GM21528 (cell line): ENCODE data around the gene AGTR1.

Experiments used
- ATAC-seq: cut with Tn5 transposase; IDR thresholded peaks from one replicate; pipeline ENCODE4 v1.9.1; 2021; ENCODE audit warnings: mild to moderate bottlenecking, moderate library complexity; ENCODE audit not compliant: unreplicated experiment, low FRiP score

Gene AGTR1

GRCh38 chr3:148697306-148698189 lies at the start of gene AGTR1:
Gene AGTR1 (plus strand): TSS chr3:148697903. CDS start chr3:148741036, 43,133 bp downstream.
- ATAC-seq: no peak

DNA sequence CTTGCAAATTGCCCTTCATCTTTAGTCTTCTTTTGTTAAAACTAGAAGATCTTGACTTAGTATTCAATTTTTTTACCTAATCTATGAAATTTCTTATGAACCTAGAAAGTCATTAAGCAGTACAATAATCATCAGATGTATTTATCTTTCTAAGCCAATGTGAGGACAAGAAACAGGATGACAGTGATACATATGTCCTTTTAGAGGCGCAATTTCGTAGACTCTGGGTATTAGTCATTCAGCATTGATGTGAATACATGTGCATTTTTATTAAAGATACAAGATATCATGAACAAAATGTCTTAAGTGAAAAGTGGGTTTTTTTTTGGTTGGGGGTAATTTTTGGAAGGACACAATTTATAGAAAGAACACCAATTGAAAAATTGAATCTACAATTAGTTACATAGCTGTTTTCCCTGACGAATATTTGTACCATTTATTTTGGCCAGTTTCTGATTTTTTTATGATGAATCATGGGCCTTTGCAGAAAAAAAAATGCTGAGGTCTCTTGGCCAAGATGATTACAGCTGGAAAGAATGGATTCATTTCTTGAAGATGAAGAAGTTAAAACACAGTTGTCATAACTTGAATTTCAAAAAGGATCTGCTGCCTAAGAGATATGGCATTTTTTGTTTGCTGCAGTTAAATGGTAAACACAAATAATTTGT lies 48.9 kb upstream of the AGTR1 start:
- ATAC-seq: no peak

GRCh38 chr3:148651549-148651948 lies 46.2 kb upstream of the AGTR1 start:
- ATAC-seq: no peak

GRCh38 chr3:148654433-148654832 lies 43.3 kb upstream of the AGTR1 start:
- ATAC-seq: no peak

GRCh38 chr3:148657470-148657869 lies 40.2 kb upstream of the AGTR1 start:
- no peak for ATAC-seq

- no peak for ATAC-seq
These were observed 38.2 kb upstream of the AGTR1 start for GRCh38 chr3:148659512-148659911.

GRCh38 chr3:148680289-148680688 lies 17.4 kb upstream of the AGTR1 start:
- ATAC-seq: no peak

DNA sequence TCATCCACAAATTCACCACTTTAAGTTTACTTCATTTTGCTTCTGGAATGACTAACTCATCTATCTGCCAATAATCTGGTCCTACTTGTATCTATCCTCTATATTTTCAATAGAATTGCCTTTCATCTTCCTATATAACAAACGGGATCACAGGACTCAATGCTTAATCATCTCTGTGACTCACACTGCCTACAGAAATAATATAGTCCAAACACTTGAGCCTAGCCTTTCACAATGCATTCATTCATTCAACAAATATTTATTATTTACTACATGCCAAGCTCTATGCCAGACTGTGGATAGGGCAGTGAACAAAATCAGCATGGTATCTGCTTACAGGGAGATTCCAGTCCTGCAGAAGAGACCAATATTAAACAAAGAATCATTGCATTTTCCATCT lies 16.6 kb upstream of the AGTR1 start:
- no peak for ATAC-seq

DNA sequence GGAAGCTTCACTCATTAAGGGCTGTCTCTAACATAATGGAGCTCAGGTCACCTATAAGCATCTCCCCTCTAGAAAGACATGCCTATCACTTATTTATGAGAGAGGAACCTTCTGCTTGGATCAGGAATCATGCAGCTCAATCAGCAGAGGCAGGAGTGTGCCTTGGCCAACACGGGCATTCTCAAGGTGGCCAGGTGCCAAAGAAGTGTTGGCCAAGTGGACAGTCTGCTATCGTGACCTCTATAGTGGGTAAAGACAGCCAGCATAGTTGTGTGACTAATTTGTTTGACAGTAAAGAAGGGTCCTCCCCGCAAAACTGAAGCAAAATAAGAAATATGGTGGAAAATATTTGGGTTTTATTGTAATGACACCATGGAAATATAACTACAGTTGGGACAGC lies 14.7 kb upstream of the AGTR1 start:
- no peak for ATAC-seq

DNA sequence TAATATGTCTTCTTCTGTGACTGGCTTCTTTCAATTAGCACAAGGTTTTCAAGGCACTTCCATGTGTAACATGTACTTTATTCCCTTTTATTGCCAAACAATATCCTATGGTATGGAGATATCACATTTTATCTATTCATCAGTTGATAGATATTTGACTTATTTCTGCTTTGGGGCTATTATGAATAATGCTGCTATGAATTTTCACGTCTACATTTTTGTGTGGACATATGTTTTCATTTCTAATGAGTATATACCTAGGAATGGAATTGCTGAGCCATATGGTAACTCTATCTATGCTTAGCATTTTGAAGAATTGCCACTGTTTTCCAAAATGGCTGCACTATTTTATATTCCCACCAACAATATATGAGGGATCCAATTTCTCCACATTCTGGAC lies 3.6 kb upstream of the AGTR1 start:
- no peak for ATAC-seq

GRCh38 chr3:148698190-148698810 lies 597 bp downstream of the AGTR1 start:
- no peak for ATAC-seq

GRCh38 chr3:148705314-148705713 lies 7.6 kb downstream of the AGTR1 start:
- no peak for ATAC-seq

GRCh38 chr3:148707601-148708380 lies 10.1 kb downstream of the AGTR1 start:
- ATAC-seq: no peak

DNA sequence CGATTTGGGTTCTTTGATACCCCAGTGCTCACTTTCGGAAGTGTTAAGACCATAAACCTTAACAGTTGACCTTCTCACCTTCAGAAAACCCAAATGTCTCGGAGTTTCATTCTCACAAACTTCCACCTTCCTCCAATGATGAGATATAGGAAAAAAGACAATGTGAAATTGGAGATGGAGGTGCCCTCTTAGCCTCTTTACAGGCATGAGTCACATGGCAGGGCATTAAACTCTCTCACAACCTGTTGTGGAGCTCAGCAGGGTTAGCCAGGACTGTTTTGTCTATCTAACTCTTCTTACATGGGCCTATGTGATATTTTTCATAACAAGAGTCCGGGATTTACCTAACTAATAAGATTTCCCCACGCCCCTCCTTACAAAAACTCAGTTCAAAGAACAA lies 10.7 kb downstream of the AGTR1 start:
- ATAC-seq: no peak

DNA sequence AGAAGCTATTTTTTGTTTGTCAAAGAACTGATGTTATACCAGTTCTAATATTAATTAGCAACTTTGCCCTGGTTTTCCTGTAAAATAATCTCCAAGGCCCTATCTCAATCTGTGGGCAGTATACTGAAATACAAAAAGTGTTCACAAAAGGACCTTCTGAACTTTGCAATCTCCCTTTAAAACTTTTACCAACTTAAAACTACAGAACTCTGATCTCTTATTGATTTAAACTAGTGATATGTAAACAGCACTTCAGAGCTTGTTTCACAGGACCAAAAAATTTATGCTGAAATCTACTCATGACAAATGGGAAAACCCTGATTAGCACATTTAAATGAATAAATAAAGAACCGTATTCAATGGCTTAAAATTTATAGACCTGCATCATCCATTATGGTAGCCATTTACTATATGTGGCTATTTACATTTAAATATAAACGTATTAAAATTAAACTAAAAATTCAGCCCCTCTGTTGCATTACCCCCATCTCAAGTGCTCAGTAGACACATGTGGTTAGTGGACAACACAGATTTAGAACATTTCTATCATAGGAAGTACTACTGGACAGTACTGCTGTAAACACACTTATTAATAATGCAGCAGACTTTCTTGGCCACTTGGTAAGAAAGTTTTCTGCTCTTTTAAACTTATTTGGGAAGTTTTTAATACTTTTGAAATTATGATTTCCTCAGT lies 12.0 kb downstream of the AGTR1 start:
- no peak for ATAC-seq

GRCh38 chr3:148710665-148711064 lies 13.0 kb downstream of the AGTR1 start:
- ATAC-seq: no peak

DNA sequence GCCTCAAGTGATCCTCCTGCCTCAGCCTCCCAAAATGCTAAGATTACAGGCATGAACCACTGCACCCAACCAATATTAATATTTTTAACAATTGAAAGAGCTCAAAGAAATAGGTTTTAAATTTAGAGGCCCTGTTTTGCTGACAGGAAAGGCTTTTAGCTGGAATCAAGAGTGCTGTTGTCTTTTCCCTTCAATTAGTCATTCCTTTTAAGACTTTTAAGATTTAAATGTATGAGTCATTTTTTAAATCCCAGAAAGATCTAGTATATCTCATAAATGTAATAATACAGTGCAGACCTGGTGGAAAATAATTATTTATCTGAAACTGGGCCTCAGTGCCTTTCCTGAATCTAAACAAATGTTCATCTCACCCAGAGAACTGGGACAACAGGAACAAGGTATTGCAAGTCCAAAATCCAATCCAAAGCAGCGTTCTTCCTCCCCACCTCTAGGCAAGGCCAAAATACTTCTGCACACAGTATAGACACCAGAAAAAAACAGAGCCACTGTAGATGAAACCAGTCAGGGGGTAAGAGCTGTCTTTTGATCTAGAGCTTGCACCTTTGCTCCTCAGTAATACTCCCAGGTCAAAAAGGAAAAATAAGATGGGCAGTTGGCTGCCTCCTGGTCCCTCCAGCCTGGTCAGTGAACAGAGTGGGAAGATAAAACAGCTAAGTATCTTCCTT lies 14.4 kb downstream of the AGTR1 start:
- no peak for ATAC-seq

- no peak for ATAC-seq
These were observed 16.8 kb downstream of the AGTR1 start for GRCh38 chr3:148714521-148714920.

GRCh38 chr3:148716657-148717056 lies 19.0 kb downstream of the AGTR1 start:
- no peak for ATAC-seq
